GM19351 (cell line): ENCODE data around the gene WHAMM.
"Not testable (repeated sequence)": the region's sequence is repeated elsewhere in the genome, so short reads cannot be mapped to it uniquely, and the experiment has no call there.

Experiments
- ATAC-seq: cut with Tn5 transposase; IDR thresholded peaks from one replicate; pipeline ENCODE4 v1.9.1; 2021; ENCODE audit warnings: mild to moderate bottlenecking, moderate library complexity; ENCODE audit not compliant: unreplicated experiment

Gene WHAMM

DNA sequence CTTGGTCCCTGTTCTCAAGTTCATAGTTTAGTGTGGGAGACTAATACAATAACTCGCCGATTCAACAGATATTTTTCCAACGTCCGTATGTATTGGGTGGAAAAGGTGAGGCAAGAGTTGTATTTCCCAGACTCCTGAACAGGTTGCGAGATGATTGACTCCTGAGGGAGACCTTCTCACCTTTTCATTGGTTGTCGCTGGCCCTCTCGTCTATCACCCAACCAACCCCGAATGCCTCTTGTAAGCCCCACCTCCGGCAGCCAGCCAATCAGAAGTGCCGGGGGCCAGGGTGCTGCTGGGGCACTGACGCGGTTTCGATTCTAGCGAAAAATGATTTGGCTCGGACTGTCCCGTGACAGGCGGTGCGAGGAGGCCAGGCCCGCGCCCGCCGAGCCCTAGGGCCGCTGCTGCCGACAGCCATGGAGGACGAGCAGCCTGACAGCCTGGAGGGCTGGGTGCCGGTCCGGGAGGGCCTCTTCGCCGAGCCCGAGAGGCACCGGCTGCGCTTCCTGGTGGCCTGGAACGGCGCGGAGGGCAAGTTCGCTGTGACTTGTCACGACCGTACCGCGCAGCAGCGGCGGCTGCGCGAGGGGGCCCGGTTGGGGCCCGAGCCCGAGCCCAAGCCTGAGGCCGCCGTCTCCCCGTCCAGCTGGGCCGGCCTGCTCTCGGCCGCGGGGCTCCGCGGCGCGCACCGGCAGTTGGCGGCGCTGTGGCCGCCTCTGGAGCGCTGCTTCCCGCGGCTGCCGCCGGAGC lies at the start of gene WHAMM:
TSS of gene WHAMM (plus strand) at position 321 of the 753 bp plus-strand sequence. CDS start at position 420, 99 bp downstream.
- ATAC-seq: peak; percentile 79

DNA sequence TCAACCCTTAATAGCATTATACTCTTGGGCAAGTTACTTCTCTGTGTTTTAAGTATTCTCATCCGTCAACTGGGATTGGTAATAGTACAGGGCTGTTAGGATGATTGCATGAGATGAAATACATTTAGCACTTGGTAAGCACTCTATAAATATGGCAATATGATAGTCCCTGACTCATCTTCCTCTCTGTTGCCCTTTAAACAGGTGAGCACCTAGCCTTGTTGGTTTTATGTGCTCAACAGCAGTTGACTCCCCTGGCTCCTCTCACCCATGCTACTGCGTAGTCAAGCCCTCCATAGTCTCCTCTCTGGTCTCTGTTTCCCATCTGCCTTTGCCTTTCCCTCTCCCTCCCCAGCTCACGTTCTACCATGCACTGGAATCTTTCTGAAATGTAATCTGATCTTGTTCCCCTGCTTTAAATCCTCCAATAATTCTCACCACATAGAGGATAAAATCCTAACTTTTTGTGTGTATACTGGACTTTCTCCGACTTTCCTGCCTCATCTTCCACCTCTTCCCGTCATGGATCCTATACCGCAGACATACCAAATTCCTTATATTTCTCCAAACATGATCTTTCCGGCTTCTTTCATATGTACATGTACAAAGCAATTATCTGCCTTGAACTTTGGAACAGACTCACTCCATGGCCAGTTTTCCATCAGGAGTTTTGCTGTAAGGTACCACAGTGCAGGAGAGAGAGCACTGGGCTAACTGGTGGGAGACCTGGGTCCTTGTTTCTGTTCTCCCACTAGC lies 45.9 kb upstream of the WHAMM start:
- ATAC-seq: no peak

- no peak for ATAC-seq
These were observed 45.3 kb upstream of the WHAMM start for GRCh38 chr15:82764117-82764490.

GRCh38 chr15:82764740-82765139 lies 44.7 kb upstream of the WHAMM start:
- ATAC-seq: no peak

DNA sequence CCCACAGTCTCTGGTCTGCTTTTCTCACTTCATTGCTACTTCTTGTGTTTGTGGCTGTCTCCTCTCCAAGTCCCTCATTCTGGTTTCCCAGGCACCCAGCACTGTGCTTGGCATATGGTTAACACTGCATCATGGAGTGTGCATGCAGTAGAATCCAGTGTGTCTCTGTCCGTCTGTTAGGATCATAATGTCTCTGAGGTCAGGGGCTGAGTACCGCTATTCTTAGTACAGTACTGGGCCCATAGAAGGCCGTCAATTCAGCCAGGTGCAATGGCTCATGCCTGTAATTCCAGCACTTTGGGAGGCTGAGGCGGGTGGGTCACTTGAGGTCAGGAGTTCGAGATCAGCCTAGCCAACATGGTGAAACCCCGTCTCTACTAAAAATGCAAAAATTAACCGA lies 43.2 kb upstream of the WHAMM start:
- not testable (repeated sequence) for ATAC-seq

DNA sequence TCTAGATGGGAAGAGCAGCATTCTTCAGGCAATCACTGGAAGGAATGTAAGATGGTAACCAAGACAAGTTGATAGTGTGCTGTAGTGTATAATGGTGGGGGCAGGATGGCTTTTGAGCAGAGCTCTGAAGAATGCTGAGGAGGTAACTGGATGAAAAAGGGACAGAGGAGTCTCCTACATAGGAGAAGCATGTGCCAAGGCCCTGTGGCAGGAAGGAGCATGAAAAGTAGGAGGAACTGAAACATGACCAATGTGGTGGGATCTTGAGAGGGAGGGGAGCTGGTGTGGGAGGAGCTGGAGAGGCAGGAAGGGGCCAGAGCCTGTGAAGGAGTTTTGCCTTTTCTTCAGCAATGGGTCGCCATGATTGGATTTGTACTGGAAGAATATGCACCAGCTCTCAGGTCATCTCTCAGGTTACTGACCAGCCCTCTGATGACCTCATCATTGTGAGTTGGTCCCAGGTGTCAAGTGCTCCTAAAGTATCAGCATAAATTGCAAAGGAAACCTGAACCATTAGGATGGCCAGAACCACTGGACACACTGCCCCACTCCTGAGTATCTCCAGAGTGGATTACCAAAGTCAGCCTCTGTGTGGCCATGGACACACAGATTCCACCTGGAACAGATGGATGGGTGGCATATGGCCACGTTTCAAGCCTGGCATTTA lies 42.1 kb upstream of the WHAMM start:
- ATAC-seq: no peak

- no peak for ATAC-seq
These were observed 40.9 kb upstream of the WHAMM start for GRCh38 chr15:82768414-82769054.

- no peak for ATAC-seq
These were observed 37.4 kb upstream of the WHAMM start for GRCh38 chr15:82771789-82772607.

DNA sequence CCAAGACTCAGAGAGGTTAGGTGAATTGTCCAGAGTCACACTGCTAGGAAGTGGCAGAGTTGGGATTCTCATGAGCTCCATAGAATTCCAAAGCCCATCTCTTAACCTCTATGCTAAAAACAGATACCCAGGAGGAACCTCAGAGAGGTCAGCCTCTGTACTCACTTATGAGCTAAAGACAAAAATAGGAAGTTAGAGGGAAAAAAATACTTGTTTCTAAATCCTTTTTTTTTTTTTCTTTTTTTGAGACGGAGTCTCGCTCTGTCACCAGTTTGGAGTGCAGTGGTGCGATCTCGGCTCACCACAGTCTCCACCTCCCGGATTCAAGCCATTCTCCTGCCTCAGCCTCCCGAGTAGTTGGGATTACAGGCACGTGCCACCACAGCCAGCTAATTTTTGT lies 34.9 kb upstream of the WHAMM start:
- no peak for ATAC-seq

DNA sequence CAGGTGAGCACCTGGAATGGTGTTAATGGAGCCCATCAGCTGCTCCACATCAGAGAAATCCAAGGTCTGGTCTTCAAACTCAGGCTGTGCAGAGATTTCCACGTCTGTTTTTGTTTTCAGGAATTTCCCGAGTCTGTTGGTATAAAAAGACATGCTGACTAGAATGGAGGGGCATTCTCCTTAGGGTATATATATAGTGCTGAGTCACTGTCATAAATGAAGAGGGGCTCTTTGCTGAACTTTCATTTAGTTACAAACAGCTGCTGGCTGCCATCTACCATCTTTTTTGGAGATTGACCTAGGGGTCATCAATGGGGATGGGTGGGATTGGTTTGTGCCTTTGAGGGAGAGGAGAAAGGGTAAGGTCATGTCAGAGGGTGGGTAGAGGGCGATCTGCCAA lies 30.7 kb upstream of the WHAMM start:
- no peak for ATAC-seq

GRCh38 chr15:82781349-82781748 lies 28.1 kb upstream of the WHAMM start:
- ATAC-seq: no peak

DNA sequence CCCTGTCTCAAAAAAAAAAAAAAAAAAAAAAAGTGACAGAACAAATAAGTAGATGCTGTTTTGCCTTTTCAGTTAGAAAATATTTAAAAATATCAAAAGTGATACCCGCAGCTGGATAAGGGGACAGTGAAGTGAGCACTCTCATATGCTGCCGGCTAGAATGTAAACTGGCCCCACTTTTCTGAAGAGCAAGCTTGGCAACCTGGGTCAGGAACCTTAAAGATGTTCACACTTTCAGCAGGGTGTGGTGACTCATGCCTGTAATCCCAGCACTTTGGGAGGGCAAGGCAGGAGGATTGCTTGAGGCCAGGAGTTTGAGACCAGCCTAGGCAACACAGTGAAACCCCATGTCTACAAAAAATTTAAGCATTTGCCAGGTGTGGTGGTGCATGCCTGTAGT lies 20.9 kb upstream of the WHAMM start:
- no peak for ATAC-seq

DNA sequence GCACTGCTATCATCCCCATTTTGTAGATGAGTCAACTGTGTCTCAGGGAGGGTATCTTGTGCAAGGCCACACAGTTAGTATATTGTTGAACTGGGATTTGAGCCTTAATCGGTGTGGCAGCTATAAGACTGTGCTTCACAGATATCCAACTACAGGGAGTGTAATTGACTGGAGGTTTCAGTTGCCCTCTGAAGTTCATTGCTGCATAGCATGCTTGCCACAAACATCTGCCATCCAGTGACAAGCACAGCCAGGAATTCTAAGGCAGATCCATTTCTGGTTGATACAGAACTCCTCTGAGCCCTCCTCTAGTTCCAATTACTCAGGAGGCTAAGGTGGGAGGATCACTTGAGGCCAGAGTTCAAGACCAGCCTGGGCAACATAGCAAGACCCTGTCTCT lies 19.9 kb upstream of the WHAMM start:
- ATAC-seq: no peak

- ATAC-seq: no peak
These were observed 19.1 kb upstream of the WHAMM start for GRCh38 chr15:82790321-82790720.

- ATAC-seq: no peak
These were observed 17.4 kb upstream of the WHAMM start for GRCh38 chr15:82792068-82792467.

GRCh38 chr15:82793737-82794136 lies 15.7 kb upstream of the WHAMM start:
- no peak for ATAC-seq

DNA sequence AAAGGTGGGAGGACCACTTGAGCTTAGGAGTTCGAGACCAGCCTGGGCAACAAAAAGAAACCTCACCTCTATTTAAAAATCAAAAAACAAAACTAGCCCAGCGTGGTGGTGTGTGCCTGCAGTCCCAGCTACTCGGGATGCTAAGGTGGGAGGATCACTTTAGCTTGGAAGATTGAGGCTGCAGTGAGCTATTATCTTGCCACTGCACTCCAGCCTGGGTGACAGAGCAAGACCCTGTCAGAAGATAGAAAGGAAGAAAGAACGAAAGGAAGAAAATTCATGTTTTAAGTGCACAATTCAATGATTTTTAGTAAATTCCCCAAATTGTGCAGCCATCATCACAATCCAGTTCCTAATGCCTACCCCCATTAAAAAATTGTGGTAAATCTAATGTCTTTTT lies 11.3 kb upstream of the WHAMM start:
- ATAC-seq: no peak

GRCh38 chr15:82798531-82799166 lies 10.8 kb upstream of the WHAMM start:
- ATAC-seq: no peak

- no peak for ATAC-seq
These were observed 10.1 kb upstream of the WHAMM start for GRCh38 chr15:82799183-82799841.

DNA sequence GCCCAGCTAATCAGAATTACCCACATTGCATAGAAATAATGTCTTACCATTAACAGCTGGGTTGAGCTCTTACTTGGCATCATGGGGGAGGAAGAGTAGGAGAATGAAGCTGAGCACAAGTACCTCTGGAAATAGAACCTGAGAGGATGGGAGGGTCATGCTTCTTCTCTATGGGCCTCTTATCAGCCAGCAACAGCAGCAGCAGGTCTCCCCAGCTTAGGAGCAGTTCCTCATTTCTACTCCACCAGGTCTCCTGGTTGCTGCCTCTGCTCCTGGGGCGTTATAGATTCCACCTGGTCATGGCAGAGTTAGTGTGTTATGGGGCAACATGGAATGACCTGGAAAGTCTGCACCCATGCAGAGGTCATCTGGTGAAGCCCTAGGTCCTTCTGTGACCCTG lies 6.9 kb upstream of the WHAMM start:
- no peak for ATAC-seq
